ENCODE results near the gene ITPR2.
"Not testable (repeated sequence)": the region's sequence is repeated elsewhere in the genome, so short reads cannot be mapped to it uniquely, and the experiment has no call there.

Gene ITPR2

GRCh38 chr12:26777236-26777635 lies 55.8 kb downstream of the ITPR2 start:
- H3K27ac ChIP-seq, result no peak overlapping the region
- DNase-seq (ENCODE audit: low spot score), result no peak
- ChIA-PET CTCF (interaction anchor here (0.6 kb wide), 1 partner anchor 77 kb away, joined by 3 read pairs; no protein-coding TSS in a partner anchor), POLR2A (ENCODE audit: low non-redundant PET) (no interaction called here)
- no peak for TF ChIP-seq CTCF (conservative IDR thresholded peaks at IDR 0.05; ENCODE audit: low read depth)

GRCh38 chr12:26775991-26776390 lies 57.0 kb downstream of the ITPR2 start:
- H3K27ac ChIP-seq; DNase-seq (ENCODE audit: low spot score); POLR2A ChIA-PET (ENCODE audit: low non-redundant PET): not testable (repeated sequence)
- CTCF ChIA-PET, result interaction anchor here (0.6 kb wide), 1 partner anchor 604 kb away, joined by 3 read pairs; no protein-coding TSS in a partner anchor

GRCh38 chr12:26773313-26774104 lies 59.5 kb downstream of the ITPR2 start:
- no peak overlapping the region for H3K27ac ChIP-seq
- ChIA-PET CTCF (no interaction called here), POLR2A (ENCODE audit: low non-redundant PET) (no interaction called here)
- no peak for DNase-seq (ENCODE audit: low spot score)
- no peak for TF ChIP-seq CTCF (conservative IDR thresholded peaks at IDR 0.05; ENCODE audit: low read depth)

- ChIA-PET POLR2A (ENCODE audit: low non-redundant PET) (no interaction called here), CTCF (no interaction called here)
- no peak for DNase-seq (ENCODE audit: low spot score)
- H3K27ac ChIP-seq, result no peak overlapping the region
- no peak for TF ChIP-seq CTCF (conservative IDR thresholded peaks at IDR 0.05; ENCODE audit: low read depth)
Observed at GRCh38 chr12:26771861-26772260, 61.1 kb downstream of the ITPR2 start.

GRCh38 chr12:26770239-26771070 lies 62.5 kb downstream of the ITPR2 start:
- TF ChIP-seq CTCF (conservative IDR thresholded peaks at IDR 0.05; ENCODE audit: low read depth), result no peak
- DNase-seq (ENCODE audit: low spot score), result no peak
- ChIA-PET POLR2A (ENCODE audit: low non-redundant PET) (no interaction called here), CTCF (interaction anchor here (0.7 kb wide), 1 partner anchor 249 kb away, joined by 3 read pairs; no protein-coding TSS in a partner anchor)
- H3K27ac ChIP-seq, result no peak overlapping the region

GRCh38 chr12:26769611-26770010 lies 63.4 kb downstream of the ITPR2 start:
- no peak for TF ChIP-seq CTCF (conservative IDR thresholded peaks at IDR 0.05; ENCODE audit: low read depth)

More at GRCh38 chr12:26769611-26770010, 63.4 kb downstream of the ITPR2 start:
- ChIA-PET CTCF (no interaction called here), POLR2A (ENCODE audit: low non-redundant PET) (no interaction called here)
- no peak overlapping the region for H3K27ac ChIP-seq
- no peak for DNase-seq (ENCODE audit: low spot score)

Data from RWPE1 (cell line).